ENCODE data around the gene RAB36. TPM values are rescaled to one million over a fixed set of nuclear protein-coding genes. Genes with fewer than 3 reads are reported as not detected.

RAB36 gene
- total and polyA plus RNA-seq, 9 donors = 3.9 to 18.7 (median 6.3) TPM

GRCh38 chr22:23147617-23148387 is 2.5 kb downstream of the RAB36 start:
- no peaks in the 10 kb centered on the region for H3K9me3 ChIP-seq
- H3K4me1 ChIP-seq (ENCODE audit: insufficient read depth) = no peaks in the 10 kb centered on the region
- H3K27me3 ChIP-seq = no peaks in the 10 kb centered on the region
- no peak overlapping the region for H3K27ac ChIP-seq
- H3K4me3 ChIP-seq = no peak overlapping the region
- no peak for DNase-seq
- WGBS, 3 donors = 16 to 24% (median 22%) methylated on average over 6 of the region's 6 CpGs
- intact Hi-C loops (cut with DNase I) = no loop called here
- no peaks in the 10 kb centered on the region for H3K36me3 ChIP-seq
- no peak for TF ChIP-seq EP300 (IDR thresholded peaks at IDR 0.05)
- no peak for TF ChIP-seq POLR2A (IDR thresholded peaks at IDR 0.05)
- TF ChIP-seq, protein P1, sequence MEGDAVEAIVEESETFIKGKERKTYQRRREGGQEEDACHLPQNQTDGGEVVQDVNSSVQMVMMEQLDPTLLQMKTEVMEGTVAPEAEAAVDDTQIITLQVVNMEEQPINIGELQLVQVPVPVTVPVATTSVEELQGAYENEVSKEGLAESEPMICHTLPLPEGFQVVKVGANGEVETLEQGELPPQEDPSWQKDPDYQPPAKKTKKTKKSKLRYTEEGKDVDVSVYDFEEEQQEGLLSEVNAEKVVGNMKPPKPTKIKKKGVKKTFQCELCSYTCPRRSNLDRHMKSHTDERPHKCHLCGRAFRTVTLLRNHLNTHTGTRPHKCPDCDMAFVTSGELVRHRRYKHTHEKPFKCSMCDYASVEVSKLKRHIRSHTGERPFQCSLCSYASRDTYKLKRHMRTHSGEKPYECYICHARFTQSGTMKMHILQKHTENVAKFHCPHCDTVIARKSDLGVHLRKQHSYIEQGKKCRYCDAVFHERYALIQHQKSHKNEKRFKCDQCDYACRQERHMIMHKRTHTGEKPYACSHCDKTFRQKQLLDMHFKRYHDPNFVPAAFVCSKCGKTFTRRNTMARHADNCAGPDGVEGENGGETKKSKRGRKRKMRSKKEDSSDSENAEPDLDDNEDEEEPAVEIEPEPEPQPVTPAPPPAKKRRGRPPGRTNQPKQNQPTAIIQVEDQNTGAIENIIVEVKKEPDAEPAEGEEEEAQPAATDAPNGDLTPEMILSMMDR (IDR thresholded peaks at IDR 0.05) = no peak

DNA sequence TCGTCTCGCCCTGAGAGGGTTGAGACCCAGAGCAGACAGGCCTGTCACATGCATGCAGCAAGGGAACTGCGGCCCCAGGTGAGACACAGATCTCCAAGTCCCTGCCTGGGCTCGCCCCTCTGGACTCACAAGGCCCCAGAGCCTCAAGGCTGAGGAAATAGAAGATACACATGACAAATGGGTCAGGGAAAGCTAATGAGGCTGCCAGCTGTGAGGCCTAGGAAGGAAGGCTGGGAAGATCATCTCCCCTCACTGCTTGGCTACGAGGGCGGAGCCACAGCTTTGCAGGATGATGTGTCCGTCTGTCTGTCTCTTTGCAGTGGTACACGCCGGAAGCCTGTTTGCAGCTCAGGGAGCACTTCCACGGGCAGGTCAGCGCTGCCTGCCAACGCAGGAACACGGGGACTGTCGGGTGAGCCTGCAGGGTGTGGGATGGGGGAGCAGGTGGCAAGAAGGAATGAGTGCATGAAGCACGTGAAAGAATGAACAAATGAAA is 4.5 kb downstream of the RAB36 start:
- H3K4me1 ChIP-seq (ENCODE audit: insufficient read depth) = no peaks in the 10 kb centered on the region
- H3K36me3 ChIP-seq = no peaks in the 10 kb centered on the region
- no peaks in the 10 kb centered on the region for H3K27me3 ChIP-seq
- DNase-seq = no peak
- no peak overlapping the region for H3K27ac ChIP-seq
- H3K4me3 ChIP-seq = no peak overlapping the region
- no peaks in the 10 kb centered on the region for H3K9me3 ChIP-seq
- TF ChIP-seq POLR2A (IDR thresholded peaks at IDR 0.05) (no peak), EP300 (IDR thresholded peaks at IDR 0.05) (no peak)
- TF ChIP-seq, protein P1 (IDR thresholded peaks at IDR 0.05) = no peak
- 86 to 92% (median 89%) methylated on average over 15 of the region's 15 CpGs for WGBS, 3 donors
- intact Hi-C loops (cut with DNase I) = no loop called here

DNA sequence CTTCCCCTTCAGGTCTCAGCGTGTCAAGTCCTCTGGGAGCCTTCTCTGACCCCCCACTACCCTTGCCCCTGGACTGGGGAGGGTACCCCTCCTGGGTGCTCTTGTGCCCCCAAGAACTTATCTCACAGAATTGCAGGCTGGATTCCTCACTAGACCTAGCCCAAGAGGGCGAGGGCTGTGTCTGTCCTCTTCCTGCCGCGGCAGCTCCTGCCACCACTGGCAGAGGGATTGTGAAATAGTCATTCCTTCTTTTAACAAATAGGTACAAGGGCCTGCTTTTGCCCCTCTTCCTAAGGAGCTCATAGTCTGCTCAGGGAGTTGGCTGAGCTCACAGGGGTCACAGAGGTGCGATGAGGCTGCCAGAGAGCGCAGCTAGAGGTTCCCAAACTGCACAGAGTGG is 5.5 kb downstream of the RAB36 start:
- TF ChIP-seq EP300 (IDR thresholded peaks at IDR 0.05) = no peak
- TF ChIP-seq POLR2A (IDR thresholded peaks at IDR 0.05) = no peak
- TF ChIP-seq, protein P1 (IDR thresholded peaks at IDR 0.05) = no peak
- 93 to 96% (median 94%) methylated on average over 6 of the region's 6 CpGs for WGBS, 3 donors
- H3K9me3 ChIP-seq = no peaks in the 10 kb centered on the region
- intact Hi-C loops (cut with DNase I) = no loop called here
- H3K27me3 ChIP-seq = no peaks in the 10 kb centered on the region
- H3K4me3 ChIP-seq = no peak overlapping the region
- no peak for DNase-seq
- no peak overlapping the region for H3K27ac ChIP-seq
- no peaks in the 10 kb centered on the region for H3K36me3 ChIP-seq
- H3K4me1 ChIP-seq (ENCODE audit: insufficient read depth) = no peaks in the 10 kb centered on the region

- 91 to 98% (median 93%) methylated on average over 9 to 16 of the region's 16 CpGs for WGBS, 3 donors
- H3K4me1 ChIP-seq (ENCODE audit: insufficient read depth) = no peaks in the 10 kb centered on the region
- no peaks in the 10 kb centered on the region for H3K36me3 ChIP-seq
- H3K27ac ChIP-seq = no peak overlapping the region
- H3K27me3 ChIP-seq = no peaks in the 10 kb centered on the region
- H3K4me3 ChIP-seq = no peak overlapping the region
- DNase-seq = no peak
- TF ChIP-seq POLR2A (IDR thresholded peaks at IDR 0.05) = no peak
- TF ChIP-seq EP300 (IDR thresholded peaks at IDR 0.05) = no peak
- TF ChIP-seq, protein P1 (IDR thresholded peaks at IDR 0.05) = no peak
- no peaks in the 10 kb centered on the region for H3K9me3 ChIP-seq
- intact Hi-C loops (cut with DNase I) = no loop called here
These were observed 6.5 kb downstream of the RAB36 start for GRCh38 chr22:23151827-23152226.

All from ovary (tissue), 9 donors.